Upper lobe of right lung (tissue), 1 donor: ENCODE measurements around the gene GLYATL2. TPM values are rescaled to one million over a fixed set of nuclear protein-coding genes. Genes with fewer than 3 reads are reported as not detected.

Source experiments
- ATAC-seq: fragments of 200-7000 bp; cut with Tn5 transposase; one replicate; pipeline ENCODE4 v1.9.1; 2020; ENCODE audit warnings: mild to moderate bottlenecking, moderate library complexity
- DNase-seq: peaks from one replicate; pipeline ENCODE4 v3.0.0-alpha.2; 2020
- H3K27ac ChIP-seq: fragments of 200-600 bp; one replicate; pipeline ENCODE4 v1.8.0; 2022
- H3K27me3 ChIP-seq: fragments of 200-600 bp; one replicate; pipeline ENCODE4 v1.8.0; 2022; ENCODE audit warnings: mild to moderate bottlenecking
- H3K36me3 ChIP-seq: fragments of 200-600 bp; one replicate; pipeline ENCODE4 v1.8.0; 2022
- H3K4me1 ChIP-seq: fragments of 200-600 bp; one replicate; pipeline ENCODE4 v1.8.0; 2022
- H3K4me3 ChIP-seq: fragments of 200-600 bp; one replicate; pipeline ENCODE4 v1.8.0; 2022; ENCODE audit warnings: mild to moderate bottlenecking
- H3K9me3 ChIP-seq: fragments of 200-600 bp; one replicate; pipeline ENCODE4 v1.8.0; 2022
- intact Hi-C: fragments of 100-400 bp; cut with DNase I; formaldehyde crosslinking; loops from one replicate; pipeline ENCODE4 v1.11.0; 2022
- total RNA-seq: library from RNA; stranded (reverse); fragmentation: NEBNext Ultra II Directional; extraction: Animal tissue kit (Norgen Biotek cat#: 25700); gene quantifications from one replicate; pipeline ENCODE4 v1.2.1, GENCODE V29; 2021
- TF ChIP-seq, protein P1 (sequence below): fragments of 200-600 bp; IDR thresholded peaks from one replicate; pipeline ENCODE4 v1.8.0; 2022; ENCODE audit warnings: antibody characterized with exemption
- donor health status: DM: no; HTN: yes; CAD: no; lungs with severe emphysema.

GLYATL2 gene
- total RNA-seq, 1 donor from 2014 or later: not detected

DNA sequence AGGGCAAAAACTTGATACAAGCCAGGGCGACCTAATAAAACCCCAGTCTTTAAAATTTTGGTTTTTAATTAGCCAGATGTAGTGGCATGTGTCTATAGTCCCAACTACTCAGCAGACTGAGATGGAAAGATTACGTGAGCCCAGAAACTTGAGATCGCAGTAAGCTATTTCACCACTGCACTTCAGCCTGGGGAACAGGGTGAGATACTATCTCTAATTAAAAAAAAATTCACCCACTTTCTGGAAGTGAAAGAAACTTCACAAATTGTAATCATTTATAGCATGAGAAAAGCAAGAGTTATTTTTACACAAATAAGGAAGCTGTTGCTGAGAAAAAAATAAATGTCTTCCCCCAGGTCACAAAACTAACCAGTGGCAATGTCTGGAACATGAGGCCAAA is 882 bp upstream of the GLYATL2 start:
- intact Hi-C loops: no loop called here
- Histone ChIP-seq H3K9me3 (no peaks in the 10 kb centered on the region), H3K4me1 (no peaks in the 10 kb centered on the region), H3K27me3 (no peaks in the 10 kb centered on the region), H3K36me3 (no peaks in the 10 kb centered on the region), H3K27ac (no peak overlapping the region), H3K4me3 (no peak overlapping the region)
- DNase-seq (no peak), ATAC-seq (no peak)
- TF ChIP-seq, protein P1, sequence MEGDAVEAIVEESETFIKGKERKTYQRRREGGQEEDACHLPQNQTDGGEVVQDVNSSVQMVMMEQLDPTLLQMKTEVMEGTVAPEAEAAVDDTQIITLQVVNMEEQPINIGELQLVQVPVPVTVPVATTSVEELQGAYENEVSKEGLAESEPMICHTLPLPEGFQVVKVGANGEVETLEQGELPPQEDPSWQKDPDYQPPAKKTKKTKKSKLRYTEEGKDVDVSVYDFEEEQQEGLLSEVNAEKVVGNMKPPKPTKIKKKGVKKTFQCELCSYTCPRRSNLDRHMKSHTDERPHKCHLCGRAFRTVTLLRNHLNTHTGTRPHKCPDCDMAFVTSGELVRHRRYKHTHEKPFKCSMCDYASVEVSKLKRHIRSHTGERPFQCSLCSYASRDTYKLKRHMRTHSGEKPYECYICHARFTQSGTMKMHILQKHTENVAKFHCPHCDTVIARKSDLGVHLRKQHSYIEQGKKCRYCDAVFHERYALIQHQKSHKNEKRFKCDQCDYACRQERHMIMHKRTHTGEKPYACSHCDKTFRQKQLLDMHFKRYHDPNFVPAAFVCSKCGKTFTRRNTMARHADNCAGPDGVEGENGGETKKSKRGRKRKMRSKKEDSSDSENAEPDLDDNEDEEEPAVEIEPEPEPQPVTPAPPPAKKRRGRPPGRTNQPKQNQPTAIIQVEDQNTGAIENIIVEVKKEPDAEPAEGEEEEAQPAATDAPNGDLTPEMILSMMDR: no peak

DNA sequence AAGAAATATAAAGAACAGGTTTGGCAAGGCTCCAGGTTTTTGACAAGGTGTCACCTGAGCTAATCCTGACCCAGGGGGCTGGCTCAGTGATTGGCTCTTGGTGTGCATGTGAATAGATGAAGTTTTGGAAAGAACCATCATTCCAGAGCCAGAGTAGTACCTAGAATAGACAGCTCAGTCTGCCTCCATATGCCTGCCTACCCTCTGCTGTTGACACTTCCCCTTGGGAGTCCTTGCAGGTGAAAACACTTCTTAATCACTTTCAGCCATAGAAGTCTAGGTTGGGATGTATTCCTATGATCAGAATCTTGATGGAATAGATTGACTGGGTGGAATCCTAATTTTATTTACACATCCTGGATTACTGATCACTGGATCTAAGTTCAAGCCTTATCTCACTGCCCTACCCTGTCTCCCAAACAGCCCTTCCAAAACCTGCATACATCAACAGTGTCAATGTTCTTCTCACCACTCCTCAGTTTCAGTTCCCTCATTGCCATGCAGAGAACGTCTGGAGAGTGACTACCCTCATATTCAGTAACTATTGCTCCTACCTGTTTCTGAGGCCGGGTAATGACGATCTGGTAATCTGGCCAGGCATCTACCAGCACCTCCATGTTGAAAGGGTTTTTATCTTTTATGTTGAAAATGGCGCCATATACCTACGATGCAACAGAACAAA is 6.7 kb downstream of the GLYATL2 start:
- DNase-seq (no peak), ATAC-seq (no peak)
- TF ChIP-seq, protein P1: no peak
- intact Hi-C loops: no loop called here
- Histone ChIP-seq H3K4me1 (no peaks in the 10 kb centered on the region), H3K27ac (no peak overlapping the region), H3K4me3 (no peak overlapping the region), H3K27me3 (no peaks in the 10 kb centered on the region), H3K9me3 (no peaks in the 10 kb centered on the region), H3K36me3 (no peaks in the 10 kb centered on the region)

DNA sequence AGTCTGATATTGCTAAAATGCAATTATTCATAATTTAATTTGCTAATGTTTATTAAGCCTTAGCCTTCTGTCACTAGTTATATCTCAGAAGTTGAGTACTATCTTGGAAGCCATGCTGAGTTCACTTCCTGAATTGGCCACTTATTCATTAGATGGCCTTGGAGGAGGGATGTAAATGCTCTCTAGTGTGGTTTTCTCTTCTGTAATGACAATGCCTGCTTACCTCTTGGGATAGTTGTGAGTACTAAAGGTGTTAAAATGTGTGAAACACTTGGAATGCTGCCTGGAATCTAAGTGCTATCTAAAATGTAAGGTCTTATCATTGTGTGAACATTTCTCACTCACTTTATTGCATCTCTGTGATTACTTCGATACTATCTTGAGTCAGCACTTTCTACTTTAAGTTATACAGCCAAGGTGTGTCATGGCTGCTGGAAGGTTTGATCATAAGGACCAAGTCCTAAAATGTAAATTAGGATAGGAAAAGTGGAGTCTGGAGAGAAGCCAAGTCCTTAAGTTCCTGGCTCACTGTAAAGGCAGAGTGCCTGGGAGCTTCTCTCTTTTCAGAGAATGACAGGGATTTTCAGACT is 12.4 kb downstream of the GLYATL2 start:
- H3K9me3 ChIP-seq: no peaks in the 10 kb centered on the region
- no peaks in the 10 kb centered on the region for H3K4me1 ChIP-seq
- no peaks in the 10 kb centered on the region for H3K36me3 ChIP-seq
- no peaks in the 10 kb centered on the region for H3K27me3 ChIP-seq
- DNase-seq (no peak), ATAC-seq (no peak)
- intact Hi-C loops: no loop called here
- TF ChIP-seq, protein P1: no peak
- H3K4me3 ChIP-seq: no peak overlapping the region
- no peak overlapping the region for H3K27ac ChIP-seq

DNA sequence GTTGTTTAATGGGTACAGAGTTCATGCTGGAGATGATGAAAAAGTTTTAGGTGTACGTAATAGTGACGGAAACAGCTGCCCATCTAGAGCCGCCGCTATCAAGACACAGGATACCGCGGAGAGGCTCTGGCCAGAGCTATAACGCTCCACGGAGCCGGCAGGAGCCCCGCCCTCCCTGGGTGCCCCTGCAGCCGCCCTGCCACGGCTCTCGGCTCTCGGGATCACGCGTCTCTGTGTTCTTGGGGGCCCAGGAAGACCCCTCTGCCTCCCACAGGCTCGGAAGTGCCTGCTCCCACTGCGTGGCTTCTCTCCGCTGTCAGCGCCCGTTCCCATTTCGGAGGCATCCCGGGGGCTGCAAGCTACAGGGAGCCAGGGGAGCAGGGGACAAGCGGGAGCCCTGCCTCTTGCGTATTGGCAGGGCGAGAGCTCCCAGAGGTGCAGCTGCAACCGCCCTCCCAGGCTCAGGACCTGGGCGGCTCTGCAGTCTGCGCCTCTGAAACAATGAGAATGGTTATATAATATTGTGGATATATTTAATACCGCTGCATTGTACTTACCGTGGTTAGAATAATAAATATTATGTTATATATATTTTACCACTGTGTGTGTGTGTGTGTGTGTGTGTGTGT is 13.7 kb downstream of the GLYATL2 start:
- intact Hi-C loops: no loop called here
- Histone ChIP-seq H3K27ac (no peak overlapping the region), H3K36me3 (no peaks in the 10 kb centered on the region), H3K27me3 (no peaks in the 10 kb centered on the region), H3K4me3 (no peak overlapping the region), H3K9me3 (no peaks in the 10 kb centered on the region), H3K4me1 (no peaks in the 10 kb centered on the region)
- DNase-seq: peak; percentile 63
- TF ChIP-seq, protein P1: no peak
- ATAC-seq: no peak

DNA sequence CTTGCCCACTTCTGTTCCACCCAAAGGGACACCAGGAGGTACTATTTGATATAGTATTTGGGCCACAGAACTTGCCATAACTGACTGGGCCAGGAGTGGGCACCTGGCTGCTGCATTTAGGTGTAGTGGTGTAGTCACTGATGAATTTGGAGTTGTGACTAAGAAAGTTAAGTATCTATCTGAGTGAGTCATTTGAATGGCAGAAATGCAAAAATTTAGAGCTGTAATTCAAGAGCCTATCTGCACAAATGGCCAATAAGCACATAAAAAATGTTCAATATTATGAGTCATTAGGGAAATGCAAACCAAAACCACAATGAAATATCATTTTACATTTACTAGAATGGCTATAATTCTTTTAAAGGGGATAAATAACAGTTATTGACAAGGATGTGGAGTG is 14.7 kb downstream of the GLYATL2 start:
- Histone ChIP-seq H3K4me1 (no peaks in the 10 kb centered on the region), H3K27me3 (no peaks in the 10 kb centered on the region)
- TF ChIP-seq, protein P1: no peak

More for the DNA sequence above, 14.7 kb downstream of the GLYATL2 start:
- Histone ChIP-seq H3K9me3 (no peaks in the 10 kb centered on the region), H3K27ac (no peak overlapping the region), H3K36me3 (no peaks in the 10 kb centered on the region), H3K4me3 (no peak overlapping the region)
- ATAC-seq (no peak), DNase-seq (no peak)
- intact Hi-C loops: no loop called here
